ENCODE measurements around the gene SRSF12. TPM values are rescaled to one million over a fixed set of nuclear protein-coding genes. Genes with fewer than 3 reads are reported as not detected.

Gene SRSF12
- total RNA-seq, 1 experiment from 2014 or later: not detected

DNA sequence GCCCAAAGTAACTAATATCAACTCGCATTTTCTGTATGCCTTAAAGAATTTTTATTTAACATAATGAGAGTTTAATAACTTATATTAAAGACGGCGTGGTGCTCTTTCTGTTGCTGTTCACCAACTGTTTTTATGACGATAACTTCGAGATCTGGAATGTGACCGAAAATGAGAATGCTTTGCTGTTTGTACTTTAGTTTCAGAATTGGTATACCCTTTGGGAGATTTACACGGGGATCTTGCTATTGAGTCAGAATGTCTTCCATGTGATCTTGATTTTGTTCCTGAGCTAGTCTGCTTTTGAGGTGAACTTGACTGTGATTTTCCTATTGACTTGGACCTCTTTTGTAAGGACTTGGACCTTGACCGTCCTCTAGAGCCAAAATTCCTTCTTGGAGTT, 19.4 kb downstream of the SRSF12 start:
- Histone ChIP-seq H3K4me3 (replicated peaks in 1 of 2; ENCODE audit: low read depth in 1 of 2, low read length in 2 of 2) (no peak overlapping the region), H3K4me2 (ENCODE audit: low read length) (no peak overlapping the region), H3K9ac (ENCODE audit: low read length) (no peak overlapping the region), H3K27ac (ENCODE audit: low read depth, low read length) (no peak overlapping the region), H4K20me1 (ENCODE audit: insufficient read depth) (no peaks in the 10 kb centered on the region; the same call in 1 of the 2 replicates), H3K4me1 (ENCODE audit: control insufficient read depth in 1 of 2, insufficient read depth in 2 of 2, low read length in 2 of 2) (peaks cover 0 to 5% of the 10 kb centered on the region in 2 experiments; a peak in 1 of 4 replicates), H3K79me2 (ENCODE audit: insufficient read depth, low read length) (no peaks in the 10 kb centered on the region), H2AFZ (ENCODE audit: low read depth, low read length, poor library complexity, severe bottlenecking) (no peak overlapping the region), H3K36me3 (ENCODE audit: control insufficient read depth in 1 of 2, insufficient read depth in 2 of 2, low read length in 2 of 2) (no peaks in the 10 kb centered on the region), H3K9me3 (ENCODE audit: control insufficient read depth in 1 of 2, insufficient read depth in 1 of 2, low read depth in 1 of 2, low read length in 2 of 2) (no peaks in the 10 kb centered on the region), H3K27me3 (ENCODE audit: insufficient read depth, low read length) (no peaks in the 10 kb centered on the region), H3K9me2 (ENCODE audit: insufficient read depth) (no peaks in the 10 kb centered on the region)
- no peak for TF ChIP-seq JUND (IDR thresholded peaks at IDR 0.05)
- TF ChIP-seq RAD21 (IDR thresholded peaks at IDR 0.05; ENCODE audit: low read depth): no peak
- no peak for TF ChIP-seq EZH2phosphoT487 (IDR thresholded peaks at IDR 0.05; ENCODE audit: borderline replicate concordance)
- TF ChIP-seq POLR2AphosphoS5 (IDR thresholded peaks at IDR 0.05; ENCODE audit: low read depth, low read length): no peak
- no peak for TF ChIP-seq FOSL1 (IDR thresholded peaks at IDR 0.05; ENCODE audit: low read depth)
- RAD21 ChIA-PET (ENCODE audit: low non-redundant PET in 1 of 2, low total read pairs in 2 of 2, uncharacterized antibody in 2 of 2, unreplicated experiment in 2 of 2): no interaction called here
- ATAC-seq: no peak
- no peak for DNase-seq (ENCODE audit: low read depth, low spot score)
- BruUV-seq (replicated peaks): no TSS peak
- CTCF ChIA-PET: interaction anchor here (0.7 kb wide), 1 partner anchor 19 kb away, joined by 3 read pairs; no protein-coding TSS in a partner anchor
- POLR2A ChIA-PET: no interaction called here
- intact Hi-C loops (cut with micrococcal nuclease): no loop called here

DNA sequence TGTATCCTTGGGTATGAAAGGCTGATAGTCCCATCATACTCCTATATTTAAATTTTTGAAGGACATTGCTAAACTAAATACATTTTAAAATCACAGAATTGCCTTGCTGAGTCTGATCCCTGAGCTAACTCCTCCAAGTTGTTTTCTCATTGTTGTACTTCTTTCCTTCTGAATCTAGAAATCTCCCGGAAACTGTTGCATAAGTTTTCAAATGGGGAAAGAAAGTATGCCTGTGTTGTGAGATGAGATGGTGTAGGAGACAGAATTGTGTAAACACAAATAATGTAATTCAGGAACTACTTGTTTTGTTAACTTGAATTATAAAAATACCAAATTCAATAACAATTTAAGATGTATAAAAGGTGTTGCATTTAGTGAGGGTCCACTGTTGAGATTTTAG, 30.0 kb downstream of the SRSF12 start:
- Histone ChIP-seq H2AFZ (ENCODE audit: low read depth, low read length, poor library complexity, severe bottlenecking) (no peak overlapping the region), H3K9me3 (ENCODE audit: control insufficient read depth in 1 of 2, insufficient read depth in 1 of 2, low read depth in 1 of 2, low read length in 2 of 2) (no peaks in the 10 kb centered on the region), H3K27ac (ENCODE audit: low read depth, low read length) (no peak overlapping the region), H3K4me2 (ENCODE audit: low read length) (no peak overlapping the region), H3K79me2 (ENCODE audit: insufficient read depth, low read length) (peaks cover 8% of the 10 kb centered on the region), H3K9me2 (ENCODE audit: insufficient read depth) (no peaks in the 10 kb centered on the region), H4K20me1 (ENCODE audit: insufficient read depth) (no peaks in the 10 kb centered on the region), H3K27me3 (ENCODE audit: insufficient read depth, low read length) (no peaks in the 10 kb centered on the region), H3K9ac (ENCODE audit: low read length) (no peak overlapping the region), H3K4me1 (ENCODE audit: control insufficient read depth in 1 of 2, insufficient read depth in 2 of 2, low read length in 2 of 2) (peaks cover 0 to 7% of the 10 kb centered on the region in 2 experiments; a peak in 2 of 4 replicates), H3K36me3 (ENCODE audit: control insufficient read depth in 1 of 2, insufficient read depth in 2 of 2, low read length in 2 of 2) (peaks cover 6 to 20% of the 10 kb centered on the region in 2 experiments; a peak in 3 of 4 replicates), H3K4me3 (replicated peaks in 1 of 2; ENCODE audit: low read depth in 1 of 2, low read length in 2 of 2) (no peak overlapping the region)
- BruUV-seq (replicated peaks): no TSS peak
- ChIA-PET CTCF (interaction anchor here (1.0 kb wide), 1 partner anchor 154 kb away, joined by 3 read pairs; no protein-coding TSS in a partner anchor), POLR2A (no interaction called here), RAD21 (ENCODE audit: low non-redundant PET in 1 of 2, low total read pairs in 2 of 2, uncharacterized antibody in 2 of 2, unreplicated experiment in 2 of 2) (no interaction called here)
- TF ChIP-seq ELF1 (IDR thresholded peaks at IDR 0.05; ENCODE audit: borderline replicate concordance, low read depth) (no peak), EZH2phosphoT487 (IDR thresholded peaks at IDR 0.05; ENCODE audit: borderline replicate concordance) (no peak), TCF7L2 (IDR thresholded peaks at IDR 0.05; ENCODE audit: borderline replicate concordance, extremely low read depth, insufficient read depth, insufficient read length) (no peak)
- TF ChIP-seq, protein P1, sequence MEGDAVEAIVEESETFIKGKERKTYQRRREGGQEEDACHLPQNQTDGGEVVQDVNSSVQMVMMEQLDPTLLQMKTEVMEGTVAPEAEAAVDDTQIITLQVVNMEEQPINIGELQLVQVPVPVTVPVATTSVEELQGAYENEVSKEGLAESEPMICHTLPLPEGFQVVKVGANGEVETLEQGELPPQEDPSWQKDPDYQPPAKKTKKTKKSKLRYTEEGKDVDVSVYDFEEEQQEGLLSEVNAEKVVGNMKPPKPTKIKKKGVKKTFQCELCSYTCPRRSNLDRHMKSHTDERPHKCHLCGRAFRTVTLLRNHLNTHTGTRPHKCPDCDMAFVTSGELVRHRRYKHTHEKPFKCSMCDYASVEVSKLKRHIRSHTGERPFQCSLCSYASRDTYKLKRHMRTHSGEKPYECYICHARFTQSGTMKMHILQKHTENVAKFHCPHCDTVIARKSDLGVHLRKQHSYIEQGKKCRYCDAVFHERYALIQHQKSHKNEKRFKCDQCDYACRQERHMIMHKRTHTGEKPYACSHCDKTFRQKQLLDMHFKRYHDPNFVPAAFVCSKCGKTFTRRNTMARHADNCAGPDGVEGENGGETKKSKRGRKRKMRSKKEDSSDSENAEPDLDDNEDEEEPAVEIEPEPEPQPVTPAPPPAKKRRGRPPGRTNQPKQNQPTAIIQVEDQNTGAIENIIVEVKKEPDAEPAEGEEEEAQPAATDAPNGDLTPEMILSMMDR (IDR thresholded peaks at IDR 0.05 in 2 of 3, conservative IDR thresholded peaks at IDR 0.05 in 1 of 3; ENCODE audit: borderline replicate concordance in 1 of 3, insufficient read depth in 1 of 3, low read depth in 2 of 3, low read length in 2 of 3): no peak
- ATAC-seq (no peak), DNase-seq (ENCODE audit: low read depth, low spot score) (no peak)
- intact Hi-C loops (cut with micrococcal nuclease): no loop called here
